KBM-7 (cell line): ENCODE measurements around the gene CASP10.

ENCODE experiments used
- DNase-seq: peaks from one replicate; pipeline ENCODE4 v3.0.0-alpha.2; 2015
- in situ Hi-C: fragments of 300-500 bp; cut with MboI; formaldehyde crosslinking; loops from 2 replicates; pipeline ENCODE4 v1.14.3; 2020; ENCODE audit warnings: low sequenced_read_pairs, low pct_unique_long_range_greater_than_20kb, mixed read lengths

The CASP10 gene

GRCh38 chr2:201186982-201187381 is 4.0 kb downstream of the CASP10 start:
- no peak for DNase-seq
- in situ Hi-C loops: no loop called here

- DNase-seq: no peak
- in situ Hi-C loops: no loop called here
Measured at GRCh38 chr2:201188449-201188848, 5.5 kb downstream of the CASP10 start.

- in situ Hi-C loops: no loop called here
- peak; percentile 31 for DNase-seq
Measured at GRCh38 chr2:201191132-201191875, 8.4 kb downstream of the CASP10 start.

- no peak for DNase-seq
- in situ Hi-C loops: no loop called here
Measured at GRCh38 chr2:201194097-201194496, 11.2 kb downstream of the CASP10 start.

GRCh38 chr2:201195331-201195730 is 12.4 kb downstream of the CASP10 start:
- in situ Hi-C loops: no loop called here
- DNase-seq: no peak

- no peak for DNase-seq
- in situ Hi-C loops: no loop called here
Measured at GRCh38 chr2:201196003-201196402, 13.1 kb downstream of the CASP10 start.

GRCh38 chr2:201196803-201197202 is 13.9 kb downstream of the CASP10 start:
- no peak for DNase-seq
- in situ Hi-C loops: no loop called here

- in situ Hi-C loops: no loop called here
- no peak for DNase-seq
Measured at GRCh38 chr2:201197781-201198180, 14.8 kb downstream of the CASP10 start.

GRCh38 chr2:201199847-201200246 is 16.9 kb downstream of the CASP10 start:
- in situ Hi-C loops: no loop called here
- DNase-seq: no peak

GRCh38 chr2:201200345-201200744 is 17.4 kb downstream of the CASP10 start:
- in situ Hi-C loops: no loop called here
- DNase-seq: no peak

- in situ Hi-C loops: no loop called here
- no peak for DNase-seq
Measured at GRCh38 chr2:201201371-201201770, 18.4 kb downstream of the CASP10 start.

- DNase-seq: no peak
- in situ Hi-C loops: no loop called here
Measured at GRCh38 chr2:201203916-201204654, 21.1 kb downstream of the CASP10 start.

- DNase-seq: no peak
- in situ Hi-C loops: no loop called here
Measured at GRCh38 chr2:201204655-201205514, 21.9 kb downstream of the CASP10 start.

- in situ Hi-C loops: no loop called here
- no peak for DNase-seq
Measured at GRCh38 chr2:201205515-201205849, 22.5 kb downstream of the CASP10 start.

GRCh38 chr2:201208563-201209252 is 25.8 kb downstream of the CASP10 start:
- in situ Hi-C loops: no loop called here
- peak; percentile 43 for DNase-seq

- no peak for DNase-seq
- in situ Hi-C loops: no loop called here
Measured at GRCh38 chr2:201215963-201216362, 33.0 kb downstream of the CASP10 start.

- in situ Hi-C loops: no loop called here
- DNase-seq: no peak
Measured at GRCh38 chr2:201216918-201217317, 34.0 kb downstream of the CASP10 start.

GRCh38 chr2:201218780-201219179 is 35.8 kb downstream of the CASP10 start:
- DNase-seq: no peak
- in situ Hi-C loops: no loop called here

- DNase-seq: no peak
- in situ Hi-C loops: no loop called here
Measured at GRCh38 chr2:201219328-201220096, 36.6 kb downstream of the CASP10 start.
